CD4-positive, alpha-beta T cell treated with Interleukin-4 for 1 hour (primary cell): Measurements from ENCODE around the gene ZNF689.
A peak's percentile ranks its signal among the peaks of the same experiment; 100 is the strongest.
"Not testable (repeated sequence)": the region's sequence is repeated elsewhere in the genome, so short reads cannot be mapped to it uniquely, and the experiment has no call there.

Experiments used
- DNase-seq, 2 donors: peaks; one replicate each; pipeline ENCODE4 v3.0.0-alpha.2; 2020 to 2022

ZNF689 gene

DNA sequence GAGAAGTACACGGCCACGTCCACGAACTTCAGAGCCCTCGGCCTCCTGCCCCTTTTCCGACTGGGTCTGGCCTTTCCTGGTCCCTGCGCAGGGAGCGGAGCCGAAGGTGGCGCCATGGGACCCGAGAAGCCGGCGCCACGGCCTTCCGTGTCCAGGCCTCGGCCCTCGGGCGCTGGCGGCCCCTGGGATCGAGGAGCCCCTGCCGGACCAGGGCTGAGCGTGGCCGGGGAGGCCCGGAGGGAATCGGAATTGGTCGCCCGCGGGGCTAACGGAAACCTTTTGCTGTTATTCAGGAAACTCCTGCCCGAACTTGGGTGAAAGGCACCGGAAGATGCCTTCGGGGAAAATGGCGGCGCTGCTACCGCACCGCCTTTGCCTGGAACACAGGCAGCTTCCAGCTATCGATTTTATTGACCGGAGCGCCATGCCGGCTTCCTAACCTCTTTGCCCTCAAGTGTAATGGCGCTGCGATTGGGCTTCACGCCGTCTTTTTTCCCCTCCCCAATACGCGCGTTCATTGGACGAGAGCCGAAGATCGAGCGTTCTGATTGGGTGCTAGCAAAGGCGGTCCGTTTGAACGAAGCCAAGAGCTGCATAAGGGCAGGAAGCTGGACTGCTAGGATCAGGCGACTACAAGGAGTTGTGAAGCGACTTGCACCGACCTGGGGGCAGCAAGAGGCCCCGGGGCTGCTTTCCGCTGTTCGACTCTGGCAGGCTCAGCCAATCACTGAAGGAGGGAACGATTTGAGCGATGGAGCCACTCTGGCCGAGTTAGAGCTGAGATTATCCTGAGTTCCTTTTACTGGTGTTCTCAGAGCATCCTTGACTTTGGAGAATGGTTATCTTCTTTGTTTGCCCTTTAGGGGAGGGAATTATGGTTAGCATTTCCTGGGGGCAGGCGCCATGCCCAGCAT, at the start of gene ZNF689:
TSS of gene ZNF689 (minus strand) at position 464 of the 914 bp plus-strand sequence. CDS start at position 116, 348 bp downstream.
- DNase-seq: peak; percentile 94 to 98

- peak; percentile 97 for DNase-seq
Observed at GRCh38 chr16:30658731-30659506, 48.7 kb upstream of the ZNF689 start.

- DNase-seq: peak; percentile 100
Observed at GRCh38 chr16:30657866-30658730, 47.9 kb upstream of the ZNF689 start, which contains the start of gene FBRS. TSS of gene FBRS (plus strand) at chr16:30658431. CDS start at chr16:30659519, 1,088 bp downstream.

- DNase-seq: no peak
Observed at GRCh38 chr16:30656974-30657865, 47.0 kb upstream of the ZNF689 start.

GRCh38 chr16:30656388-30656787, 46.2 kb upstream of the ZNF689 start:
- no peak for DNase-seq

GRCh38 chr16:30655815-30656347, 45.7 kb upstream of the ZNF689 start:
- DNase-seq: no peak

GRCh38 chr16:30654856-30655255, 44.7 kb upstream of the ZNF689 start:
- no peak for DNase-seq

DNA sequence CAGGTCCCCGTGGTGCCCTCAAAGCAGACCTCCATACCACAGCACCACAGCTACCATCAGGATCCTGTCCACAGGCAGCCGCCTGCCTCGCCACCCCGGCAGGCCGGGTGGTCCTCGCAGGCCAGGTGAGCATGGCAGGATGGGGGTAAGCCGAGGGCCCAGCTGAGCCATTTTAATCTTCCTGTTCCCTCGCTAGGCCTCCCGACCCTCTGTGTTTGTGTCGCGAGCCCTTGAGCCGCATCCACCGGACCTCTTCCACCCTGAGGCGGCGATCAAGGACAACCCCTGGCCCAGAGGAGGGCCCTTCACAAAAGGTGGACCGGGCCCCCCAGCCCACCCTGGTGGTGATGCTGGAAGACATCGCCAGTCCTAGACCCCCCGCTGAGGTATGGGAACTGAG, 42.5 kb upstream of the ZNF689 start:
- no peak for DNase-seq

DNA sequence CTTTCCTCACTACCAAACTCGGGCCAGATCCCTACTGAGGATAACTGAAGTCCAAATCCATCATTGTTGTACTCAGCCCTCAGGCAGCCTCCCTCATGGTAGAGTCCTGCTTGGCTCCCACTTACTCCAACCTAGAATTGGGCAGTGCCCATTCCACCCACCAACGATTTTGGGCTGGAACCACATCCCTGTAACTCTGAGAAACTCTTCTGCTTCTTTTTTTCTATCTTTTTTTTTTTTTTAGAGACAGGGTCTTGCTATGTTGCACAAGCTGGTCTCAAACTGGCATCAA, 41.8 kb upstream of the ZNF689 start:
- no peak for DNase-seq

DNA sequence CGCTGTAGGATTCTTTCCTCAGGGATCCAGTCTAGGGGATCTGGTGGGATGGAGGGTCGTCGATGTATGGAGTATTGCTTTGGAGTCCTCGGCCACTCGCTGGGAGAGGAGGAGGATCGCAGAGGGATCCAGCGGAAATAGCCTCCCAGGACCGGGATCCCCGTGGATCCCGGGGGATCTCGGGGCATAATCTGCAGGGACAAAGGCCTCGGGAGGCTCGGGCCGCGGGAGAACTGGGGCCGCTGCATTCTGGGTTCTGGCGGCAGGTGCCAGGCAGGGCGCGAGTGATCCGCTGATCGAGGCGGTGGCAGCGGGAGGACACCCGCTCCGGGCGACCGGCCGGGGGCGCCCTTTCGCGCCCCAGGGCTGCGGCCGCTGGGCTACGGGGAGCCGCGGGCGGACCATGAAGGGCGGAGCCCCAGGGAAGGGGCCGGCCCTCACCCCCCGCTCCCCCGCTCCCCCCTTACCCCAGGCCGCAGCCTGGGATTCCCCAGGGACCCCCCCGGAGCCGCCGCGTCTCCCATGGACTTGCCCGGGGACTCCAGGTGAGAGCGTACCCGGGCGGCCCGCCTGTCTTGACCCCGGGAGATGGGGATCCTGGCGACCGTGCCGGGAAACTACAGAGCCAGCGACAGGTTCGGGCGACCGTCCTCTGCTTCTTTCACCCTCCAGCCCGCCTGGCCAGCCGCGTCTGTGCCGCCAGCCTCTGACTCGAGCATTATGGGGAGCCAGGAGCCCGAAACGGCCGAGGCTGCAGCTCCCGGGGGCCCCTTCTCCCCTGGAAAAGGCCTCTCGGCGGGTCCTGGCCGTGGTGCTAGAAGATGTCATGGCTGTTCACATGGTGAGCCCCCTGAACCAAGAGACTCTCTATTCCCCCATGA, 41.2 kb upstream of the ZNF689 start:
- peak; percentile 83 to 86 for DNase-seq

GRCh38 chr16:30650369-30651123, 40.4 kb upstream of the ZNF689 start, which contains the start of gene PRR14:
TSS of gene PRR14 (plus strand) at chr16:30650960. CDS start at chr16:30651646, 686 bp downstream.
- DNase-seq: peak; percentile 100

GRCh38 chr16:30649725-30650368, 39.7 kb upstream of the ZNF689 start:
- DNase-seq: peak; percentile 46 to 54

- DNase-seq: no peak
Observed at GRCh38 chr16:30647274-30647571, 37.0 kb upstream of the ZNF689 start.

- no peak for DNase-seq
Observed at GRCh38 chr16:30645727-30646126, 35.5 kb upstream of the ZNF689 start.

GRCh38 chr16:30644334-30644830, 34.2 kb upstream of the ZNF689 start:
- DNase-seq: no peak

- no peak for DNase-seq
Observed at GRCh38 chr16:30641378-30641982, 31.3 kb upstream of the ZNF689 start.

DNA sequence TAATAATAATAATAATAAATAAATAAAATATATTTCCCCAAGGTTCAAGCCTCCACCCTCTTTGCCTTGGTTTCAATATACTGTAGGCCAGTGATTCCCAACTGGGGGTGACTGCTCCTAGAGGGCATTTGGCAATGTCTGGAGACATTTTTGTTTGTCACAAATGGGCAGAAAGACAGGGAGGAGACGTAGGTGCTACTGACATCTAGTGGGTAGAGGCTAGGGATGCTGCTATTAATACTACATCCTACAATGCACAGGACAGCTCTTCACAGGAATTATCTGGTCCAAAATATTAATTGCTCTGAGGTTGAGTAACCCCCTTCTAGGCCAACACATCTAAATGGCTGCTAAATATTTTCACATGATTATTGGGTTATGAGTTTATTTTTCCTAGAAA, 27.8 kb upstream of the ZNF689 start:
- peak; percentile 39 to 62 for DNase-seq

DNA sequence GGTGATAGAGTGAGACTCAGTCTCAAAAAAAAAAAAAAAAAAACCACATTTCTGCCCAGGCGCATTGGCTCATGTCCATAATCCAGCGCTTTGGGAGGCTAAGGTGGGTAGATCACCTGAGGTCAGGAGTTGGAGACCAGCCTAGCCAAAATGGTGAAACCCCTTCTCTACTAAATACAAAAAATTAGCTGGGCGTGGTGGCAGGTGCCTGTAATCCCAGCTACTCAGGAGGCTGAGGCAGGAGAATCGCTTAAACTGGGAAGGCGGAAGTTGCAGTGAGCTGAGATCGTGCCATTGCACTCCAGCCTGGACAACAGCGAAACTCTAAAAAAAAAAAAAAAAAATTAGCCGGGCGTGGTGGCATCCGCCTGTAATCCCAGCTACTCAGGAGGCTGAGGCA, 26.9 kb upstream of the ZNF689 start:
- DNase-seq: not testable (repeated sequence)

GRCh38 chr16:30636599-30636998, 26.4 kb upstream of the ZNF689 start:
- DNase-seq: no peak
